ENCODE results near the gene BAIAP2L1. TPM values are rescaled to one million over a fixed set of nuclear protein-coding genes. Genes with fewer than 3 reads are reported as not detected.

BAIAP2L1 gene
- polyA plus RNA-seq, 3 donors, result 5.3 to 14.0 (median 5.4) TPM

- H3K27ac ChIP-seq (ENCODE audit: low read depth, low read length), result no peak overlapping the region
- WGBS, 3 donors, result 64 to 88% (median 64%) methylated on average over 11 of the region's 11 CpGs
Observed at GRCh38 chr7:98365863-98366561, 34.9 kb downstream of the BAIAP2L1 start.

GRCh38 chr7:98364220-98364619 is 36.7 kb downstream of the BAIAP2L1 start:
- 76 to 93% (median 90%) methylated on average over 8 of the region's 8 CpGs for WGBS, 3 donors
- H3K27ac ChIP-seq (ENCODE audit: low read depth, low read length), result no peak overlapping the region

- WGBS, 3 donors, result 81 to 90% (median 86%) methylated on average over 4 of the region's 4 CpGs
- no peak overlapping the region for H3K27ac ChIP-seq (ENCODE audit: low read depth, low read length)
Observed at GRCh38 chr7:98362517-98362916, 38.4 kb downstream of the BAIAP2L1 start.

GRCh38 chr7:98360221-98361130 is 40.4 kb downstream of the BAIAP2L1 start:
- H3K27ac ChIP-seq (ENCODE audit: low read depth, low read length), result no peak overlapping the region
- 69 to 71% (median 71%) methylated on average over 10 of the region's 10 CpGs for WGBS, 3 donors

GRCh38 chr7:98359395-98359794 is 41.5 kb downstream of the BAIAP2L1 start:
- H3K27ac ChIP-seq (ENCODE audit: low read depth, low read length), result no peak overlapping the region
- 94 to 96% (median 95%) methylated on average over 13 of the region's 13 CpGs for WGBS, 3 donors

GRCh38 chr7:98358706-98359105 is 42.2 kb downstream of the BAIAP2L1 start:
- H3K27ac ChIP-seq (ENCODE audit: low read depth, low read length), result no peak overlapping the region
- 95 to 96% (median 95%) methylated on average over 6 of the region's 6 CpGs for WGBS, 3 donors

GRCh38 chr7:98357751-98358161 is 43.1 kb downstream of the BAIAP2L1 start:
- no peak overlapping the region for H3K27ac ChIP-seq (ENCODE audit: low read depth, low read length)
- WGBS, 3 donors, result 23 to 50% (median 46%) methylated on average over 7 of the region's 7 CpGs

- no peak overlapping the region for H3K27ac ChIP-seq (ENCODE audit: low read depth, low read length)
- 78 to 97% (median 93%) methylated on average over 6 of the region's 6 CpGs for WGBS, 3 donors
Observed at GRCh38 chr7:98355250-98355538, 45.7 kb downstream of the BAIAP2L1 start.

- no peak overlapping the region for H3K27ac ChIP-seq (ENCODE audit: low read depth, low read length)
- 79 to 86% (median 82%) methylated on average over 22 of the region's 22 CpGs for WGBS, 3 donors
Observed at GRCh38 chr7:98354511-98355249, 46.2 kb downstream of the BAIAP2L1 start.

- no peak overlapping the region for H3K27ac ChIP-seq (ENCODE audit: low read depth, low read length)
- 81 to 89% (median 88%) methylated on average over 7 of the region's 7 CpGs for WGBS, 3 donors
Observed at GRCh38 chr7:98354052-98354451, 46.8 kb downstream of the BAIAP2L1 start.

GRCh38 chr7:98352621-98353020 is 48.3 kb downstream of the BAIAP2L1 start:
- WGBS, 3 donors, result 52 to 66% (median 56%) methylated on average over 4 of the region's 4 CpGs
- no peak overlapping the region for H3K27ac ChIP-seq (ENCODE audit: low read depth, low read length)

GRCh38 chr7:98351136-98351535 is 49.8 kb downstream of the BAIAP2L1 start:
- 93 to 95% (median 94%) methylated on average over 8 of the region's 8 CpGs for WGBS, 3 donors
- H3K27ac ChIP-seq (ENCODE audit: low read depth, low read length), result no peak overlapping the region

GRCh38 chr7:98348726-98349474 is 52.0 kb downstream of the BAIAP2L1 start:
- no peak overlapping the region for H3K27ac ChIP-seq (ENCODE audit: low read depth, low read length)
- 84 to 93% (median 90%) methylated on average over 23 of the region's 23 CpGs for WGBS, 3 donors

- H3K27ac ChIP-seq (ENCODE audit: low read depth, low read length), result no peak overlapping the region
- 70 to 85% (median 77%) methylated on average over 7 of the region's 7 CpGs for WGBS, 3 donors
Observed at GRCh38 chr7:98346515-98347069, 54.3 kb downstream of the BAIAP2L1 start.

GRCh38 chr7:98341106-98341505 is 59.8 kb downstream of the BAIAP2L1 start:
- no peak overlapping the region for H3K27ac ChIP-seq (ENCODE audit: low read depth, low read length)
- 77 to 85% (median 81%) methylated on average over 3 of the region's 3 CpGs for WGBS, 3 donors

- H3K27ac ChIP-seq (ENCODE audit: low read depth, low read length), result no peak overlapping the region
- WGBS, 3 donors, result 94 to 97% (median 94%) methylated on average over 3 of the region's 3 CpGs
Observed at GRCh38 chr7:98339043-98339442, 61.8 kb downstream of the BAIAP2L1 start.

- WGBS, 3 donors, result 95 to 98% (median 96%) methylated on average over 6 of the region's 6 CpGs
Observed at GRCh38 chr7:98338441-98338840, 62.4 kb downstream of the BAIAP2L1 start.

GRCh38 chr7:98335411-98335977 is 65.4 kb downstream of the BAIAP2L1 start:
- 91 to 96% (median 93%) methylated on average over 8 of the region's 8 CpGs for WGBS, 3 donors
- no peak overlapping the region for H3K27ac ChIP-seq (ENCODE audit: low read depth, low read length)

More at GRCh38 chr7:98338441-98338840, 62.4 kb downstream of the BAIAP2L1 start:
- H3K27ac ChIP-seq (ENCODE audit: low read depth, low read length), result no peak overlapping the region
